Uterus (tissue), 4 donors: ENCODE results near the gene SNX30. TPM values are rescaled to one million over a fixed set of nuclear protein-coding genes. Genes with fewer than 3 reads are reported as not detected.

Experiments used
- DNase-seq, 2 donors: peaks; one replicate each; pipeline ENCODE4 v3.0.0-alpha.2; 2019 to 2020
- H3K27ac ChIP-seq, 2 donors: fragments of 200-600 bp; sonication (generic); 1 replicate in 1 of 2; 2 replicates in 1 of 2; pipeline ENCODE4 v1.5.1; 2016 to 2018
- H3K27me3 ChIP-seq, 2 donors: fragments of 200-600 bp; sonication (generic); one replicate each; pipeline ENCODE4 v1.5.1; 2018 to 2019; ENCODE audit warnings: control low read depth in 1 of 2
- H3K36me3 ChIP-seq, 2 donors: fragments of 200-600 bp; sonication (generic); one replicate each; pipeline ENCODE4 v1.5.1; 2019; ENCODE audit warnings: control low read depth in 1 of 2
- H3K4me1 ChIP-seq, 2 donors: fragments of 200-600 bp; sonication (generic); one replicate each; pipeline ENCODE4 v1.5.1; 2018 to 2019; ENCODE audit warnings: control low read depth in 1 of 2
- H3K4me3 ChIP-seq, 2 donors: fragments of 200-600 bp; sonication (generic); 1 replicate in 1 of 2; 2 replicates in 1 of 2; pipeline ENCODE4 v1.5.1; 2018 to 2019; ENCODE audit warnings: mild to moderate bottlenecking in 1 of 2
- H3K9me3 ChIP-seq, 2 donors: fragments of 200-600 bp; sonication (generic); one replicate each; pipeline ENCODE4 v1.5.1; 2019; ENCODE audit warnings: control low read depth in 1 of 2
- CTCF ChIP-seq, 4 experiments: fragments of 200-600 bp in 2 of 4; fragments of 450-650 bp in 2 of 4; sonication (generic) in 2 of 4; IDR thresholded peaks; one replicate each; pipeline ENCODE4 v1.5.1; 2016 to 2019; ENCODE audit warnings: antibody characterized with exemption in 4 of 4, mild to moderate bottlenecking in 2 of 4, moderate library complexity in 1 of 4
- POLR2A ChIP-seq, 2 donors: fragments of 450-650 bp; IDR thresholded peaks; one replicate each; pipeline ENCODE4 v1.6.1; 2016; ENCODE audit warnings: antibody characterized with exemption in 2 of 2, mild to moderate bottlenecking in 1 of 2, moderate library complexity in 1 of 2
- intact Hi-C: fragments of 100-400 bp; cut with DNase I; formaldehyde crosslinking; loops from one replicate; pipeline ENCODE4 v1.15.1; 2023; ENCODE audit warnings: low total_unique reads
- total RNA-seq, 4 donors: library from RNA; depleted of rRNA in 3 of 4; stranded (reverse); fragments of >200 nt in 3 of 4; gene quantifications; one replicate each; pipeline versions ENCODE4 v1.1.0 to v1.2.4, GENCODE V29; 2014 to 2023
- donor health status: DM: yes; HTN: yes; CAD: no.

Gene SNX30
- total RNA-seq, 4 donors from 2014 or later = 3.1 to 20.3 (median 11.6) TPM

GRCh38 chr9:112815868-112816267, 65.3 kb downstream of the SNX30 start:
- H3K9me3 ChIP-seq = no peaks in the 10 kb centered on the region
- no peaks in the 10 kb centered on the region for H3K36me3 ChIP-seq
- intact Hi-C loops = no loop called here
- no peak overlapping the region for H3K4me3 ChIP-seq
- TF ChIP-seq CTCF (IDR thresholded peaks at IDR 0.05) (no peak), POLR2A (IDR thresholded peaks at IDR 0.05) (no peak)
- no peaks in the 10 kb centered on the region for H3K27me3 ChIP-seq
- no peak for DNase-seq
- H3K4me1 ChIP-seq = no peaks in the 10 kb centered on the region
- H3K27ac ChIP-seq = no peak overlapping the region

- no peaks in the 10 kb centered on the region for H3K9me3 ChIP-seq
- DNase-seq = no peak
- intact Hi-C loops = no loop called here
- H3K27me3 ChIP-seq = no peaks in the 10 kb centered on the region
- H3K4me3 ChIP-seq = no peak overlapping the region
- no peaks in the 10 kb centered on the region for H3K4me1 ChIP-seq
- H3K27ac ChIP-seq = peak overlapping the region in 1 of 2 donors; percentile 55
- no peaks in the 10 kb centered on the region for H3K36me3 ChIP-seq
- TF ChIP-seq CTCF (IDR thresholded peaks at IDR 0.05) = no peak
- no peak for TF ChIP-seq POLR2A (IDR thresholded peaks at IDR 0.05)
Observed at GRCh38 chr9:112817860-112818203, 67.3 kb downstream of the SNX30 start.

GRCh38 chr9:112819635-112820496, 69.3 kb downstream of the SNX30 start:
- no peaks in the 10 kb centered on the region for H3K36me3 ChIP-seq
- H3K4me3 ChIP-seq = no peak overlapping the region
- no peaks in the 10 kb centered on the region for H3K9me3 ChIP-seq
- no peak overlapping the region for H3K27ac ChIP-seq
- TF ChIP-seq CTCF (IDR thresholded peaks at IDR 0.05) (peak; percentile 66 to 77 (median 68)), POLR2A (IDR thresholded peaks at IDR 0.05) (no peak)
- no peaks in the 10 kb centered on the region for H3K4me1 ChIP-seq
- intact Hi-C loops = no loop called here
- peak; percentile 59 to 60 for DNase-seq
- H3K27me3 ChIP-seq = no peaks in the 10 kb centered on the region

- H3K4me1 ChIP-seq = no peaks in the 10 kb centered on the region
- H3K27ac ChIP-seq = no peak overlapping the region
- H3K36me3 ChIP-seq = no peaks in the 10 kb centered on the region
- no peaks in the 10 kb centered on the region for H3K27me3 ChIP-seq
- no peak for DNase-seq
- H3K4me3 ChIP-seq = no peak overlapping the region
- H3K9me3 ChIP-seq = no peaks in the 10 kb centered on the region
- TF ChIP-seq POLR2A (IDR thresholded peaks at IDR 0.05) (no peak), CTCF (IDR thresholded peaks at IDR 0.05) (no peak)
- intact Hi-C loops = no loop called here
Observed at GRCh38 chr9:112820881-112821280, 70.3 kb downstream of the SNX30 start.

GRCh38 chr9:112822618-112823017, 72.1 kb downstream of the SNX30 start:
- intact Hi-C loops = no loop called here
- Histone ChIP-seq H3K9me3 (no peaks in the 10 kb centered on the region), H3K36me3 (no peaks in the 10 kb centered on the region), H3K4me1 (no peaks in the 10 kb centered on the region), H3K27me3 (no peaks in the 10 kb centered on the region), H3K27ac (no peak overlapping the region), H3K4me3 (no peak overlapping the region)
- TF ChIP-seq CTCF (IDR thresholded peaks at IDR 0.05) (no peak), POLR2A (IDR thresholded peaks at IDR 0.05) (no peak)
- no peak for DNase-seq
